Fibroblast of mammary gland (primary cell): Measurements from ENCODE around the gene DSP.
A peak's percentile ranks its signal among the peaks of the same experiment; 100 is the strongest.

ENCODE experiments used
- DNase-seq: peaks from one replicate; pipeline ENCODE4 v3.0.0-alpha.2; 2010; ENCODE audit warnings: low read depth
- H3K4me3 ChIP-seq: 2 replicates; pipeline ENCODE4 v1.5.1; 2011; ENCODE audit warnings: low read depth, mild to moderate bottlenecking, low read length, moderate library complexity; ENCODE audit not compliant: control insufficient read depth
- CTCF ChIP-seq: conservative IDR thresholded peaks from 2 replicates; pipeline ENCODE4 v1.5.1; 2011; ENCODE audit warnings: low read depth, low read length, inconsistent platforms; ENCODE audit not compliant: control insufficient read depth, insufficient read depth

DSP gene

DNA sequence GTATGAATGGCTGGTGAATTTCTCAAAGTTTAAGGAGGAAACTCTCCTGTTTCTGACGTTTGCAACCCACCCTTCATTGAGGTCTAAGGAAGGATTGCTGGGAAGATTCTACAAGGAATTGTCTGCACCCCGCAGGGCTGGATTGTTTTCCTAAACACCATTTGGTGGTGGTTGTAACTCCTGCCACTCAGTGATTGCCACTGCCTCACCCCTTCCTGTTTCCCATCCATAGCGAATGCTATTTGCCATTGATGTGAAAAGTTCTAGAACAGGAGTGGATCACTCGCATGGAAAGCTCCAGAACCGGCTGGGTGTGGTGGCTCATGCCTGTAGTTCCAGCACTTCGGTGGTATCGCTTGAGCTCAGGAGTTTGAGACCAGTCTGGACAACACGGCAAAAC is 8.7 kb upstream of the DSP start:
- DNase-seq = no peak
- TF ChIP-seq CTCF = no peak
- H3K4me3 ChIP-seq = no peak overlapping the region

- no peak for TF ChIP-seq CTCF
- H3K4me3 ChIP-seq = no peak overlapping the region
- DNase-seq = no peak
These were observed 7.3 kb upstream of the DSP start for GRCh38 chr6:7534192-7534591.

DNA sequence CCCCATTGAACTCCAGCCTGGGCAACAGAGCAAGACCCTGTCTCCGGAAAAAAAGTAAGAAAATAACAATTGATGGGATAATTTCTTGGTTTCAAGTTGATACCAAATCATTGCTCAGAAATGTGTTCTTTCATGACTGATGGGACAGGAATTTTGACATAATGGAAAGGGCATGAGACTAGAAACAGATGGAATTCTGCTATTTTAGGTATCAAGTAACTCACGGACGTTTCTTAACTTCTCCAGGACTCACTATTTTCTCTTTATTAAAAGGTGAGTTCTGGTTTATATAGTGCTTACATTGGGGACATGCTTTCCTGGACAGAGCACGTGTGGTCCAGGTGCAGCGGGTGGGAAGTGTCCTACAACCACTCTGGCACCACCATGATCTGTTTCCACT is 6.0 kb upstream of the DSP start:
- no peak overlapping the region for H3K4me3 ChIP-seq
- DNase-seq = peak; percentile 54
- TF ChIP-seq CTCF = no peak

DNA sequence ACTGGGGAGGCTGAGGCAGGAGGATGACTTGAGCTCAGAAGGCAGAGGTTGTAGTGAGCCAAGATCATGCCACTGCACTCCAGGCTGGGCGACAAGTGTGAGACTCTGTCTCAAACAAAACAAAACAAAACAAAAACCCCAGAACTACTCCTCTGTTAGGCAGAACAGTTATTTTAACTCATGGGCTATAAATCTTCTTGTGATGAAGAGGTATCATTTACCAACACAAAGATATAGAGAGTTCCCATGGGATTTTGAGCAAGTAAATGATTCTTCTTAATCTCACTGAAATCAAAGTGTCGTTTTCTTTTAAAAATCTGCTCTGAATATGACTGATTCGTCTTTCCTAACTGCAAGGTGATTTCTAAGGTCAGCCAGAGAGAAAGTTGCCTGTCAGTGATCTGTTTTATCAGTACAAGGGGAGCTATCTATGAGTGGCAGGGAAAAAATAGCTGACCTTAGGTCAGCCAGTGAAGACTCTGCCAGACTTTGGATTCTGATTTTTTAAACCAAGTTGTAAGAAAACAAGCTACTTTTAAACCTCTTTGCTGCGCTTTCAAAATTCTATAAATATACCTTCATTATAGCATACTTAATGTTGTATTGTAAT is 3.8 kb upstream of the DSP start:
- TF ChIP-seq CTCF = no peak
- no peak overlapping the region for H3K4me3 ChIP-seq
- no peak for DNase-seq

DNA sequence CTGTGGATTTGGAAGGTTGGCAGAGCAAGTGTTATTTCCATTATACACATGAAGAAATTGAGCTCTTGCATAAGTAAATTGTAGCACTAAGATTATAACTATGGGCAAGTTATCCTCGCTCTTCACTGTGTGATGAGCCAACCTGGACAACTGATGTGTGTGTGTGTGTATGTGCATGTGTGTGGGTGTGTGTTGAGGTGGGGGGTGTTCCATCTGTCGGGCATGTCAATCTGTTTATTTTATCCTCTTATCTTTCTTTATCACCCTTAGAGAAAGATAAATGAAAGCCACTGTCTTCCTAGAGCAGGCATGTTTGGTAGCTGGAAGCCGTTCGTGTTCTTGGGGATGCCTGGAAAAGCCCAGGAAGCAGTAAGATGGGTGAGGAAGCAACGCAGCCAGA is 3.0 kb upstream of the DSP start:
- TF ChIP-seq CTCF = no peak
- no peak for DNase-seq
- no peak overlapping the region for H3K4me3 ChIP-seq

GRCh38 chr6:7540595-7540994 is 876 bp upstream of the DSP start:
- H3K4me3 ChIP-seq = peak overlapping the region; percentile 56
- TF ChIP-seq CTCF = no peak
- DNase-seq = peak; percentile 24
